GM12801 (cell line): ENCODE results near the gene CKAP5.

Experiments used
- CTCF ChIP-seq: IDR thresholded peaks from one replicate; pipeline ENCODE4 v1.5.1; 2011; ENCODE audit warnings: control low read depth; ENCODE audit not compliant: insufficient read length; ENCODE audit errors: extremely low read depth

Gene CKAP5

GRCh38 chr11:46826310-46827044 lies 19.6 kb downstream of the CKAP5 start:
- no peak for TF ChIP-seq CTCF

GRCh38 chr11:46808799-46809431 lies 37.2 kb downstream of the CKAP5 start:
- TF ChIP-seq CTCF, result no peak

GRCh38 chr11:46801694-46802470 lies 44.2 kb downstream of the CKAP5 start:
- no peak for TF ChIP-seq CTCF

- TF ChIP-seq CTCF, result no peak
Measured at GRCh38 chr11:46800177-46800576, 45.9 kb downstream of the CKAP5 start.

GRCh38 chr11:46778416-46778815 lies 67.7 kb downstream of the CKAP5 start:
- no peak for TF ChIP-seq CTCF

GRCh38 chr11:46776878-46777277 lies 69.2 kb downstream of the CKAP5 start:
- no peak for TF ChIP-seq CTCF

- no peak for TF ChIP-seq CTCF
Measured at GRCh38 chr11:46769636-46770221, 76.4 kb downstream of the CKAP5 start.
